ENCODE data around the gene RALGDS. TPM values are rescaled to one million over a fixed set of nuclear protein-coding genes. Genes with fewer than 3 reads are reported as not detected.

Gene RALGDS
- total and polyA plus RNA-seq, 2 of the 13 experiments (the other 11 are each of a cell fraction or from before 2014, with no cell fraction given), result 12.9 to 25.5 TPM

- BruUV-seq (replicated peaks), result no TSS peak
- intact Hi-C loops (cut with micrococcal nuclease; ENCODE audit: unreplicated experiment) (loop anchor here (1.0 kb wide), 1 partner anchor 40 kb away; no protein-coding TSS in a partner anchor), in situ Hi-C loops (cut with HindIII; ENCODE audit: extremely low pct_ligation_motif_present, low pct_unique_long_range_greater_than_20kb) (loop anchor here (10.0 kb wide), 1 partner anchor 99 kb away; no protein-coding TSS in a partner anchor)
- Histone ChIP-seq H3K4me1 (ENCODE audit: insufficient read depth, low read length) (peaks cover 69% of the 10 kb centered on the region), H4K20me1 (ENCODE audit: insufficient read depth, low read length) (peaks cover 10% of the 10 kb centered on the region; the same call in 1 of the 2 replicates), H3K27ac (ENCODE audit: extremely low read length, insufficient read depth, low read length) (peak overlapping the region; percentile 54), H3K27me3 (ENCODE audit: control insufficient read depth in 1 of 2, insufficient read depth in 2 of 2, low read length in 2 of 2) (no peaks in the 10 kb centered on the region; a peak in 1 of 5 replicates), H3K36me3 (replicated peaks in 1 of 2; ENCODE audit: control insufficient read depth in 1 of 2, insufficient read depth in 2 of 2, low read length in 2 of 2) (no peaks in the 10 kb centered on the region), H3K79me2 (ENCODE audit: insufficient read depth, low read length) (peaks cover 7% of the 10 kb centered on the region), H2AFZ (ENCODE audit: low read length) (no peak overlapping the region), H3K4me2 (ENCODE audit: low read depth, low read length) (peak overlapping the region; percentile 80), H3K9ac (ENCODE audit: insufficient read depth, low read depth, low read length) (peak overlapping the region; percentile 47; the same call in 1 of the 2 replicates), H3K9me3 (ENCODE audit: low read length) (no peaks in the 10 kb centered on the region), H3K4me3 (replicated peaks in 1 of 3; ENCODE audit: insufficient read depth in 1 of 3, low read depth in 2 of 3, low read length in 3 of 3) (peak overlapping the region; percentile 37 to 73 (median 59); a peak in 5 of 6 replicates)
- ATAC-seq, result no peak
- 93% methylated on average over 8 of the region's 13 CpGs for WGBS (ENCODE audit: low lambda C conversion rate)
- ChIA-PET CTCF (ENCODE audit: low intra/inter-chr PET ratio, low total read pairs) (interaction anchor here (5.7 kb wide), 1 partner anchor 40 kb away, joined by 70 read pairs; no protein-coding TSS in a partner anchor), POLR2A (interaction anchor here (0.6 to 2.3 kb wide), 7 partner anchors 8 to 316 kb away, joined by 3 to 14 read pairs (median 5); partner anchors contain the start of genes CACFD1 and GTF3C5)
- DNase-seq (ENCODE audit: low spot score), result no peak
- no peak for FAIRE-seq
- TF ChIP-seq CHD2 (IDR thresholded peaks at IDR 0.05; ENCODE audit: low read depth, low read length) (no peak), ZBTB25 (CRISPR knock-in tag; IDR thresholded peaks at IDR 0.05) (no peak), PTBP1 (IDR thresholded peaks at IDR 0.05; ENCODE audit: low read depth, low read length, poor library complexity, severe bottlenecking) (no peak), CSRNP2 (CRISPR knock-in tag; conservative IDR thresholded peaks at IDR 0.05; ENCODE audit: low read depth) (no peak), ZNF329 (CRISPR knock-in tag; IDR thresholded peaks at IDR 0.05; ENCODE audit: low read depth) (no peak), SPEN (CRISPR knock-in tag; IDR thresholded peaks at IDR 0.05; ENCODE audit: low read depth) (no peak), U2AF2 (IDR thresholded peaks at IDR 0.05; ENCODE audit: low read depth, low read length) (no peak)
- TF ChIP-seq, protein P1, sequence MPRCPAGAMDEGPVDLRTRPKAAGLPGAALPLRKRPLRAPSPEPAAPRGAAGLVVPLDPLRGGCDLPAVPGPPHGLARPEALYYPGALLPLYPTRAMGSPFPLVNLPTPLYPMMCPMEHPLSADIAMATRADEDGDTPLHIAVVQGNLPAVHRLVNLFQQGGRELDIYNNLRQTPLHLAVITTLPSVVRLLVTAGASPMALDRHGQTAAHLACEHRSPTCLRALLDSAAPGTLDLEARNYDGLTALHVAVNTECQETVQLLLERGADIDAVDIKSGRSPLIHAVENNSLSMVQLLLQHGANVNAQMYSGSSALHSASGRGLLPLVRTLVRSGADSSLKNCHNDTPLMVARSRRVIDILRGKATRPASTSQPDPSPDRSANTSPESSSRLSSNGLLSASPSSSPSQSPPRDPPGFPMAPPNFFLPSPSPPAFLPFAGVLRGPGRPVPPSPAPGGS (CRISPR knock-in tag; IDR thresholded peaks at IDR 0.05), result no peak
- TF ChIP-seq, protein P2, sequence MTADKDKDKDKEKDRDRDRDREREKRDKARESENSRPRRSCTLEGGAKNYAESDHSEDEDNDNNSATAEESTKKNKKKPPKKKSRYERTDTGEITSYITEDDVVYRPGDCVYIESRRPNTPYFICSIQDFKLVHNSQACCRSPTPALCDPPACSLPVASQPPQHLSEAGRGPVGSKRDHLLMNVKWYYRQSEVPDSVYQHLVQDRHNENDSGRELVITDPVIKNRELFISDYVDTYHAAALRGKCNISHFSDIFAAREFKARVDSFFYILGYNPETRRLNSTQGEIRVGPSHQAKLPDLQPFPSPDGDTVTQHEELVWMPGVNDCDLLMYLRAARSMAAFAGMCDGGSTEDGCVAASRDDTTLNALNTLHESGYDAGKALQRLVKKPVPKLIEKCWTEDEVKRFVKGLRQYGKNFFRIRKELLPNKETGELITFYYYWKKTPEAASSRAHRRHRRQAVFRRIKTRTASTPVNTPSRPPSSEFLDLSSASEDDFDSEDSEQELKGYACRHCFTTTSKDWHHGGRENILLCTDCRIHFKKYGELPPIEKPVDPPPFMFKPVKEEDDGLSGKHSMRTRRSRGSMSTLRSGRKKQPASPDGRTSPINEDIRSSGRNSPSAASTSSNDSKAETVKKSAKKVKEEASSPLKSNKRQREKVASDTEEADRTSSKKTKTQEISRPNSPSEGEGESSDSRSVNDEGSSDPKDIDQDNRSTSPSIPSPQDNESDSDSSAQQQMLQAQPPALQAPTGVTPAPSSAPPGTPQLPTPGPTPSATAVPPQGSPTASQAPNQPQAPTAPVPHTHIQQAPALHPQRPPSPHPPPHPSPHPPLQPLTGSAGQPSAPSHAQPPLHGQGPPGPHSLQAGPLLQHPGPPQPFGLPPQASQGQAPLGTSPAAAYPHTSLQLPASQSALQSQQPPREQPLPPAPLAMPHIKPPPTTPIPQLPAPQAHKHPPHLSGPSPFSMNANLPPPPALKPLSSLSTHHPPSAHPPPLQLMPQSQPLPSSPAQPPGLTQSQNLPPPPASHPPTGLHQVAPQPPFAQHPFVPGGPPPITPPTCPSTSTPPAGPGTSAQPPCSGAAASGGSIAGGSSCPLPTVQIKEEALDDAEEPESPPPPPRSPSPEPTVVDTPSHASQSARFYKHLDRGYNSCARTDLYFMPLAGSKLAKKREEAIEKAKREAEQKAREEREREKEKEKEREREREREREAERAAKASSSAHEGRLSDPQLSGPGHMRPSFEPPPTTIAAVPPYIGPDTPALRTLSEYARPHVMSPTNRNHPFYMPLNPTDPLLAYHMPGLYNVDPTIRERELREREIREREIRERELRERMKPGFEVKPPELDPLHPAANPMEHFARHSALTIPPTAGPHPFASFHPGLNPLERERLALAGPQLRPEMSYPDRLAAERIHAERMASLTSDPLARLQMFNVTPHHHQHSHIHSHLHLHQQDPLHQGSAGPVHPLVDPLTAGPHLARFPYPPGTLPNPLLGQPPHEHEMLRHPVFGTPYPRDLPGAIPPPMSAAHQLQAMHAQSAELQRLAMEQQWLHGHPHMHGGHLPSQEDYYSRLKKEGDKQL (CRISPR knock-in tag; IDR thresholded peaks at IDR 0.05; ENCODE audit: low read depth), result no peak
- TF ChIP-seq, protein P3, sequence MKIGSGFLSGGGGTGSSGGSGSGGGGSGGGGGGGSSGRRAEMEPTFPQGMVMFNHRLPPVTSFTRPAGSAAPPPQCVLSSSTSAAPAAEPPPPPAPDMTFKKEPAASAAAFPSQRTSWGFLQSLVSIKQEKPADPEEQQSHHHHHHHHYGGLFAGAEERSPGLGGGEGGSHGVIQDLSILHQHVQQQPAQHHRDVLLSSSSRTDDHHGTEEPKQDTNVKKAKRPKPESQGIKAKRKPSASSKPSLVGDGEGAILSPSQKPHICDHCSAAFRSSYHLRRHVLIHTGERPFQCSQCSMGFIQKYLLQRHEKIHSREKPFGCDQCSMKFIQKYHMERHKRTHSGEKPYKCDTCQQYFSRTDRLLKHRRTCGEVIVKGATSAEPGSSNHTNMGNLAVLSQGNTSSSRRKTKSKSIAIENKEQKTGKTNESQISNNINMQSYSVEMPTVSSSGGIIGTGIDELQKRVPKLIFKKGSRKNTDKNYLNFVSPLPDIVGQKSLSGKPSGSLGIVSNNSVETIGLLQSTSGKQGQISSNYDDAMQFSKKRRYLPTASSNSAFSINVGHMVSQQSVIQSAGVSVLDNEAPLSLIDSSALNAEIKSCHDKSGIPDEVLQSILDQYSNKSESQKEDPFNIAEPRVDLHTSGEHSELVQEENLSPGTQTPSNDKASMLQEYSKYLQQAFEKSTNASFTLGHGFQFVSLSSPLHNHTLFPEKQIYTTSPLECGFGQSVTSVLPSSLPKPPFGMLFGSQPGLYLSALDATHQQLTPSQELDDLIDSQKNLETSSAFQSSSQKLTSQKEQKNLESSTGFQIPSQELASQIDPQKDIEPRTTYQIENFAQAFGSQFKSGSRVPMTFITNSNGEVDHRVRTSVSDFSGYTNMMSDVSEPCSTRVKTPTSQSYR (CRISPR knock-in tag; IDR thresholded peaks at IDR 0.05; ENCODE audit: borderline replicate concordance), result no peak
These were observed 22.6 kb upstream of the RALGDS start for GRCh38 chr9:133143639-133144141.
